GM18868 (cell line): ENCODE results near the gene PMS2.
"Not testable (repeated sequence)": the region's sequence is repeated elsewhere in the genome, so short reads cannot be mapped to it uniquely, and the experiment has no call there.

Source experiments
- ATAC-seq: cut with Tn5 transposase; IDR thresholded peaks from one replicate; pipeline ENCODE4 v1.9.1; 2021; ENCODE audit warnings: mild to moderate bottlenecking, moderate library complexity; ENCODE audit not compliant: unreplicated experiment

The PMS2 gene

GRCh38 chr7:6008668-6009611 is at the start of gene PMS2, which contains the start of gene AIMP2:
TSS of gene PMS2 (minus strand) at chr7:6009049. CDS start at chr7:6009019, 30 bp downstream.
TSS of gene AIMP2 (plus strand) at chr7:6009272. CDS start at chr7:6009364, 92 bp downstream.
- ATAC-seq, result peak; percentile 92

GRCh38 chr7:6057316-6058129 is 48.7 kb upstream of the PMS2 start:
- ATAC-seq, result no peak

GRCh38 chr7:6056616-6057015 is 47.8 kb upstream of the PMS2 start:
- no peak for ATAC-seq

GRCh38 chr7:6051185-6051584 is 42.3 kb upstream of the PMS2 start:
- not testable (repeated sequence) for ATAC-seq

- ATAC-seq, result no peak
Measured at GRCh38 chr7:6049780-6050179, 40.9 kb upstream of the PMS2 start.

GRCh38 chr7:6035686-6036085 is 26.8 kb upstream of the PMS2 start:
- no peak for ATAC-seq

GRCh38 chr7:6035165-6035564 is 26.3 kb upstream of the PMS2 start:
- ATAC-seq, result no peak

GRCh38 chr7:6032641-6033040 is 23.8 kb upstream of the PMS2 start:
- no peak for ATAC-seq

- ATAC-seq, result no peak
Measured at GRCh38 chr7:6032167-6032566, 23.3 kb upstream of the PMS2 start.

- no peak for ATAC-seq
Measured at GRCh38 chr7:6031567-6031966, 22.7 kb upstream of the PMS2 start.

- no peak for ATAC-seq
Measured at GRCh38 chr7:6030988-6031387, 22.1 kb upstream of the PMS2 start, which contains the start of gene ANKRD61. TSS of gene ANKRD61 (plus strand) at chr7:6031376. CDS start at chr7:6031376, 0 bp downstream.

GRCh38 chr7:6028563-6028962 is 19.7 kb upstream of the PMS2 start:
- no peak for ATAC-seq

GRCh38 chr7:6027806-6028365 is 19.0 kb upstream of the PMS2 start:
- ATAC-seq, result no peak

- no peak for ATAC-seq
Measured at GRCh38 chr7:6026820-6027311, 18.0 kb upstream of the PMS2 start.

GRCh38 chr7:6026011-6026819 is 17.4 kb upstream of the PMS2 start:
- ATAC-seq, result peak; percentile 91

GRCh38 chr7:6023974-6024435 is 15.2 kb upstream of the PMS2 start:
- no peak for ATAC-seq

GRCh38 chr7:6022707-6023106 is 13.9 kb upstream of the PMS2 start:
- no peak for ATAC-seq

- no peak for ATAC-seq
Measured at GRCh38 chr7:6020371-6021286, 11.8 kb upstream of the PMS2 start.

- ATAC-seq, result no peak
Measured at GRCh38 chr7:6016653-6016966, 7.8 kb upstream of the PMS2 start.
